Measurements from ENCODE around the gene OR51E1. TPM values are rescaled to one million over a fixed set of nuclear protein-coding genes. Genes with fewer than 3 reads are reported as not detected.

The OR51E1 gene
- polyA plus RNA-seq, 1 donor (not counting 4 experiments of a cell fraction or from before 2014, with no cell fraction given): not detected

DNA sequence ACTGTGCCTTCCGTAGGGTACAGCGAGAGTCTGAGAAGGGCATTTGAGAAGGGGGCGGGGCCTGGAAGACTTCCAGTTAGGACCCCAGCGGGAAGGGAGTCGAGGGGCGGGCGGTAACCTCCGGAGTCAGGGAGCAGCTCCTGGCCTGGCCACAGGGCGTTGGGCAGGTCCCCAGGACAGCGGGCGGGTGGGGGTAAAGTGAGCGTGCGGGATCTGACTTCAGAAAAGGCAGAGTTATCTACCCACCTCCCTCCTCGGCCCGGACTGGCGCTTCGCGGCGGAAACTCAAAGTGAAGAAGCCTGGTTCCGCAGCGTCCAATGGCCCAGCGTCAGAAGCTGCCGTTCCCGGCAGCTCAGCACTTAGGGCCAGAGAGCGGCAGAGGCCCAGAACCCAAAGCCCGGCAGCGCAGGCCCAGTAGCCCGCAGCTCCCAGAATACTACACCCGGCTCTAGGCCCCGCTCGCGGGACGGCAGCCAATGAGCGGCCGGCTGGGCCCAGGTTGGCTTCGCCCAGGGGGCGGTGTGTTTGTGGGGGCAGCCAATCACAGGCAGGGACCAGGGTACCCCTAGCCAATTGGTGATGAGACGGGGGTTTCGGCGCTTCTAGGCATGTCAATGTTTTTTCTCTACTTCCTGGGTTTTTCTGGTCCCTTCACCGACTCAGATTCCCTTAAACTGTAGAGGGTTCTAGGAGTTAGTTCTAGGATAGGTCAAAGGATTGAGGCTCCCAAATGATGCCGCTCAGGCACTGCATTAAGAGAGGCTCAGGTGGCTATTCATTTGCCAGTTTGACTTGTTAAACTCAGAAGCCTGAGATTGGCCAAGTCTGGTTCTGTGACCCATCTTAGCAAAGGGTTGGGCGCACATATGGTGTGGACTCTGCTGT is 35.8 kb upstream of the OR51E1 start, which contains the start of gene TRIM68:
TRIM68 (minus strand) TSS at position 451 of the 886 bp plus-strand sequence. CDS start 2,727 bp downstream, outside the sequence.
- peak within 1 kb of the TSS; percentile 87 for H3K4me2 ChIP-seq (ENCODE audit: control insufficient read depth, extremely low read depth, insufficient read depth, low read depth, low read length)
- FAIRE-seq (peak; percentile 87), DNase-seq (ENCODE audit: low read depth, low spot score) (no peak)
- dilution Hi-C loops (cut with MboI; ENCODE audit: extremely low pct_ligation_motif_present, low sequenced_read_pairs): no loop called here
- peak within 1 kb of the TSS; percentile 75 for H3K27ac ChIP-seq (ENCODE audit: control insufficient read depth, insufficient read depth, low read length)
- no peaks in the 10 kb centered on the region for H3K9me1 ChIP-seq (ENCODE audit: control insufficient read depth, extremely low read depth, insufficient read depth, low read length)
- no peaks in the 10 kb centered on the region for H3K27me3 ChIP-seq (ENCODE audit: control insufficient read depth, extremely low read depth, insufficient read depth, low read length)
- peak within 1 kb of the TSS; percentile 94 for H2AFZ ChIP-seq (ENCODE audit: control insufficient read depth, low read length)
- peaks cover 0 to 4% of the 10 kb centered on the region in 2 experiments for H3K36me3 ChIP-seq (ENCODE audit: control insufficient read depth in 2 of 2, extremely low read depth in 1 of 2, insufficient read depth in 2 of 2, low read length in 2 of 2)
- peaks cover 7% of the 10 kb centered on the region for H3K4me1 ChIP-seq (ENCODE audit: control insufficient read depth, extremely low read depth, insufficient read depth, low read length)
- H3K4me3 ChIP-seq (ENCODE audit: control insufficient read depth in 2 of 3, extremely low read depth in 1 of 3, insufficient read depth in 2 of 3, low read depth in 1 of 3, low read length in 3 of 3): peak within 1 kb of the TSS; percentile 72 to 74 (median 73)
- no peaks in the 10 kb centered on the region for H3K79me2 ChIP-seq (ENCODE audit: control insufficient read depth, insufficient read depth, low read length)
- TF ChIP-seq, protein P1, sequence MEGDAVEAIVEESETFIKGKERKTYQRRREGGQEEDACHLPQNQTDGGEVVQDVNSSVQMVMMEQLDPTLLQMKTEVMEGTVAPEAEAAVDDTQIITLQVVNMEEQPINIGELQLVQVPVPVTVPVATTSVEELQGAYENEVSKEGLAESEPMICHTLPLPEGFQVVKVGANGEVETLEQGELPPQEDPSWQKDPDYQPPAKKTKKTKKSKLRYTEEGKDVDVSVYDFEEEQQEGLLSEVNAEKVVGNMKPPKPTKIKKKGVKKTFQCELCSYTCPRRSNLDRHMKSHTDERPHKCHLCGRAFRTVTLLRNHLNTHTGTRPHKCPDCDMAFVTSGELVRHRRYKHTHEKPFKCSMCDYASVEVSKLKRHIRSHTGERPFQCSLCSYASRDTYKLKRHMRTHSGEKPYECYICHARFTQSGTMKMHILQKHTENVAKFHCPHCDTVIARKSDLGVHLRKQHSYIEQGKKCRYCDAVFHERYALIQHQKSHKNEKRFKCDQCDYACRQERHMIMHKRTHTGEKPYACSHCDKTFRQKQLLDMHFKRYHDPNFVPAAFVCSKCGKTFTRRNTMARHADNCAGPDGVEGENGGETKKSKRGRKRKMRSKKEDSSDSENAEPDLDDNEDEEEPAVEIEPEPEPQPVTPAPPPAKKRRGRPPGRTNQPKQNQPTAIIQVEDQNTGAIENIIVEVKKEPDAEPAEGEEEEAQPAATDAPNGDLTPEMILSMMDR (optimal IDR thresholded peaks at IDR 0.05 in 1 of 3, IDR thresholded peaks at IDR 0.05 in 1 of 3, conservative IDR thresholded peaks at IDR 0.05 in 1 of 3; ENCODE audit: extremely low read depth in 1 of 3, insufficient read depth in 2 of 3, low read length in 3 of 3): no peak
- no peak for TF ChIP-seq EZH2 (IDR thresholded peaks at IDR 0.05; ENCODE audit: low read length)
- no peaks in the 10 kb centered on the region for H3K9me3 ChIP-seq (ENCODE audit: control insufficient read depth, low read depth, low read length)
- no peaks in the 10 kb centered on the region for H4K20me1 ChIP-seq (ENCODE audit: control insufficient read depth, extremely low read depth, insufficient read depth, low read length)
- H3K9ac ChIP-seq (ENCODE audit: control insufficient read depth, extremely low read depth, insufficient read depth, low read length): peak within 1 kb of the TSS; percentile 82

DNA sequence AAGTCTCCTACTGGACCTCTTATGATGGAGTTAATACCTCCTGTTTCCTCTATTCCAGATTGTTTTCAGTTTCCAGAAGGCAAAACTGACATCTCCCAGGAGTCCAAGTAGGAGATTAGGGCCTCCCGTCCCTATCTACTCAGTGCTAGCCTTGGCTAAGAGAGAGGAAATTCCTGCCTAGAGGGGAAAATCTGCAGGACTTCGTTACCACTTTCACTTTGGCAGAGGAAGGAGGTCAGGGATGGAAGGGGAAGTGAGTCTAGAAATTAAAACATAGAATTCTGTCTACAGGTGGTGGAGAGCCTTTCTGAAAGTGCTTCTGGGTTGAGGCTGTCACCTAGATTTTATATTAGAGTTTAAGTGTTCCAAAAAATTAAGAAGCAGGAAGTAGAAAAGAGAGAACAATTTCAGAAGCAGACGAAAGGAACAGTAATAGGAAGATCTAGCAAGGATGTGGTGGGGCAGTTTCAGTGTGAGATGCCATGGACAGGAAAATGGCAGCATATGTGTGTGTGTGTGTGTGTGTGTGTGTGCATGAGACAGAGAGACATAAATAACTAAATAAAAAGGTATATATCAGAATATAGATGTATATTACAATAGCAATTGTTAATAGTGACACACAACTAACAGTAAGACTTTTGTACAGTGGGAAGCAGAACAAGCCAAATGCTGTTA is 33.4 kb upstream of the OR51E1 start:
- no peaks in the 10 kb centered on the region for H3K79me2 ChIP-seq (ENCODE audit: control insufficient read depth, insufficient read depth, low read length)
- H3K4me1 ChIP-seq (ENCODE audit: control insufficient read depth, extremely low read depth, insufficient read depth, low read length): peaks cover 7% of the 10 kb centered on the region
- dilution Hi-C loops (cut with MboI; ENCODE audit: extremely low pct_ligation_motif_present, low sequenced_read_pairs): no loop called here
- no peaks in the 10 kb centered on the region for H3K9me1 ChIP-seq (ENCODE audit: control insufficient read depth, extremely low read depth, insufficient read depth, low read length)
- no peaks in the 10 kb centered on the region for H3K36me3 ChIP-seq (ENCODE audit: control insufficient read depth in 2 of 2, extremely low read depth in 1 of 2, insufficient read depth in 2 of 2, low read length in 2 of 2)
- peak overlapping the region; percentile 88 for H2AFZ ChIP-seq (ENCODE audit: control insufficient read depth, low read length)
- TF ChIP-seq, protein P1 (optimal IDR thresholded peaks at IDR 0.05 in 1 of 3, IDR thresholded peaks at IDR 0.05 in 1 of 3, conservative IDR thresholded peaks at IDR 0.05 in 1 of 3; ENCODE audit: extremely low read depth in 1 of 3, insufficient read depth in 2 of 3, low read length in 3 of 3): no peak
- FAIRE-seq (peak; percentile 17), DNase-seq (ENCODE audit: low read depth, low spot score) (no peak)
- H3K27me3 ChIP-seq (ENCODE audit: control insufficient read depth, extremely low read depth, insufficient read depth, low read length): no peaks in the 10 kb centered on the region
- H3K27ac ChIP-seq (ENCODE audit: control insufficient read depth, insufficient read depth, low read length): no peak overlapping the region
- peak overlapping the region in 2 of 3 experiments; percentile 45 to 50 for H3K4me3 ChIP-seq (ENCODE audit: control insufficient read depth in 2 of 3, extremely low read depth in 1 of 3, insufficient read depth in 2 of 3, low read depth in 1 of 3, low read length in 3 of 3)
- no peak overlapping the region for H3K9ac ChIP-seq (ENCODE audit: control insufficient read depth, extremely low read depth, insufficient read depth, low read length)
- H3K9me3 ChIP-seq (ENCODE audit: control insufficient read depth, low read depth, low read length): no peaks in the 10 kb centered on the region
- peak overlapping the region; percentile 78 for H3K4me2 ChIP-seq (ENCODE audit: control insufficient read depth, extremely low read depth, insufficient read depth, low read depth, low read length)
- no peaks in the 10 kb centered on the region for H4K20me1 ChIP-seq (ENCODE audit: control insufficient read depth, extremely low read depth, insufficient read depth, low read length)
